ENCODE data around the gene PALM3.

PALM3 gene

GRCh38 chr19:14081797-14082674 is 20.2 kb upstream of the PALM3 start:
- TF ChIP-seq GATA1 (IDR thresholded peaks at IDR 0.05; ENCODE audit: low read depth, low read length) = no peak
- TF ChIP-seq POLR2A (IDR thresholded peaks at IDR 0.05; ENCODE audit: low read length) = no peak
- no peak for DNase-seq

- peak; percentile 99 for DNase-seq
- no peak for TF ChIP-seq GATA1 (IDR thresholded peaks at IDR 0.05; ENCODE audit: low read depth, low read length)
- TF ChIP-seq POLR2A (IDR thresholded peaks at IDR 0.05; ENCODE audit: low read length) = peak; percentile 75
Observed at GRCh38 chr19:14080887-14081796, 19.3 kb upstream of the PALM3 start.

- TF ChIP-seq POLR2A (IDR thresholded peaks at IDR 0.05; ENCODE audit: low read length) (no peak), GATA1 (IDR thresholded peaks at IDR 0.05; ENCODE audit: low read depth, low read length) (no peak)
- DNase-seq = no peak
Observed at GRCh38 chr19:14078411-14078810, 16.5 kb upstream of the PALM3 start.

GRCh38 chr19:14073925-14074838 is 12.3 kb upstream of the PALM3 start:
- peak; percentile 52 for TF ChIP-seq POLR2A (IDR thresholded peaks at IDR 0.05; ENCODE audit: low read length)
- TF ChIP-seq GATA1 (IDR thresholded peaks at IDR 0.05; ENCODE audit: low read depth, low read length) = no peak
- peak; percentile 51 to 68 for DNase-seq

GRCh38 chr19:14073261-14073924 is 11.5 kb upstream of the PALM3 start:
- TF ChIP-seq GATA1 (IDR thresholded peaks at IDR 0.05; ENCODE audit: low read depth, low read length) (no peak), POLR2A (IDR thresholded peaks at IDR 0.05; ENCODE audit: low read length) (peak; percentile 74)
- peak; percentile 89 to 94 for DNase-seq

- peak; percentile 67 to 73 for DNase-seq
- no peak for TF ChIP-seq GATA1 (IDR thresholded peaks at IDR 0.05; ENCODE audit: low read depth, low read length)
Observed at GRCh38 chr19:14072535-14073260, 10.8 kb upstream of the PALM3 start, which contains the start of gene MISP3. MISP3 (plus strand) TSS chr19:14072786; CDS start chr19:14073310, 524 bp downstream.

- TF ChIP-seq POLR2A (IDR thresholded peaks at IDR 0.05; ENCODE audit: low read length) (no peak), GATA1 (IDR thresholded peaks at IDR 0.05; ENCODE audit: low read depth, low read length) (no peak)
- DNase-seq = no peak
Observed at GRCh38 chr19:14070268-14071050, 8.6 kb upstream of the PALM3 start.

GRCh38 chr19:14066134-14066533 is 4.3 kb upstream of the PALM3 start:
- no peak for DNase-seq
- TF ChIP-seq POLR2A (IDR thresholded peaks at IDR 0.05; ENCODE audit: low read length) = no peak

- TF ChIP-seq POLR2A (IDR thresholded peaks at IDR 0.05; ENCODE audit: low read length) (no peak), GATA1 (IDR thresholded peaks at IDR 0.05; ENCODE audit: low read depth, low read length) (no peak)
- DNase-seq = no peak
Observed at GRCh38 chr19:14063105-14063504, 1.2 kb upstream of the PALM3 start.

- no peak for DNase-seq
- TF ChIP-seq GATA1 (IDR thresholded peaks at IDR 0.05; ENCODE audit: low read depth, low read length) = no peak
- no peak for TF ChIP-seq POLR2A (IDR thresholded peaks at IDR 0.05; ENCODE audit: low read length)
Observed at GRCh38 chr19:14062558-14062855, 631 bp upstream of the PALM3 start.

GRCh38 chr19:14061081-14061749 is 661 bp downstream of the PALM3 start:
- peak in 1 of 2 experiments; percentile 23 for DNase-seq
- no peak for TF ChIP-seq POLR2A (IDR thresholded peaks at IDR 0.05; ENCODE audit: low read length)
- TF ChIP-seq GATA1 (IDR thresholded peaks at IDR 0.05; ENCODE audit: low read depth, low read length) = no peak
